ENCODE results near the gene ENTPD7. TPM values are rescaled to one million over a fixed set of nuclear protein-coding genes. Genes with fewer than 3 reads are reported as not detected.

ENTPD7 gene
- total and polyA plus RNA-seq, 2 of the 8 experiments (the other 6 are each of a cell fraction or from before 2014, with no cell fraction given) = 5.0 to 15.6 TPM

DNA sequence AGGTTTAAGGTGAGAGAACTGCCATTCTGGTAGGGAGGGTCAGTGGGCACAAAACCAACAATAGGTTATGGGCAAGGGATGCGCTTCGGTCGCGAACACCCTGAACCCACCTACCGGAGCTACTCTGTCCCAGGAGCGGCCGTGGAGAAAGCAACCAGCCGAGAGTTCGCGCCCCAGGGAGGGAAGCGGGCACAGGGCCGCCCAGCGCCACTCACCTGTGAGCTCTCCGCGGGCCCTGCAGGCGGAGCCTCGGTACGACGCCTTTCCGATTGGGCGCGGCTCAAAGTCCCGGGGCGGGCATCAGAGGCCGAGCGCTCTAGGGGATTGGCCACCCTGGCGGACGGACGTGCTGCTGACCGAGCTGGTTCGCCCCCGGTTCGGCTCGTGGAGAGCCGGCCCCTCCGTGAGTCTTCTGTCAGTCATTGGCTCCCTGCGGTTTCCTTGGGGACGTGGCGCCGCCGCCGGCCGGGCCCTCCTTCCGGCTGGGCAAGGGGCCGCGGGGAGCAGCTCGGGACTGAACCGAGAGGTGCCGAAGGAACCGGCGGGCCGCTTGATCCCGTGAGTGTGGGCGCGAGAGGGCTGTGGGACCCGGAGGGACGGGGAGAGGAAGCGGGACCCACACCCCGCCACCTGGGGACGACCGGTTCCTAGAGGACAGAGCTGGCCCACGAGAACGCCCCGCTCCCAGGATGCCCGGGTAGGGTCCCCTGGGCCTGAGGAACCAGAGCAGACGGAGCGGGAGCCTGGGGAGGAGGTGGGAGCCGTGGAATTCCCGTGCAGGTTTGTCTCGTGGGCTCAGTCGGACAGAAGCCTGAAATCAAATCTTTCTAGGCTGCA lies at the start of gene ENTPD7 (continued):
- no peak for TF ChIP-seq SIRT6 (IDR thresholded peaks at IDR 0.05; ENCODE audit: low read length)
- no peak for TF ChIP-seq EGR1 (IDR thresholded peaks at IDR 0.05; ENCODE audit: borderline replicate concordance, low read depth, low read length)
- peak; percentile 83 for TF ChIP-seq PHF8 (conservative IDR thresholded peaks at IDR 0.05; ENCODE audit: low read depth, low read length)
- TF ChIP-seq CEBPB (IDR thresholded peaks at IDR 0.05; ENCODE audit: low read depth, low read length) = no peak
- no peak for TF ChIP-seq CHD2 (IDR thresholded peaks at IDR 0.05; ENCODE audit: low read length)
- peak; percentile 58; the same call in 1 of the 2 replicates for TF ChIP-seq SP1 (IDR thresholded peaks at IDR 0.05; ENCODE audit: low read depth, low read length)
- no peak for TF ChIP-seq HDAC2 (IDR thresholded peaks at IDR 0.05; ENCODE audit: borderline replicate concordance in 1 of 2, low read depth in 2 of 2, low read length in 2 of 2)
- TF ChIP-seq POLR2AphosphoS5 (IDR thresholded peaks at IDR 0.05; ENCODE audit: low read depth, low read length) = no peak
- no peak for TF ChIP-seq KDM5A (IDR thresholded peaks at IDR 0.05; ENCODE audit: low read length)
- no peak for TF ChIP-seq ZNF274 (IDR thresholded peaks at IDR 0.05; ENCODE audit: borderline replicate concordance, extremely low read depth, low read length)
- no peak for TF ChIP-seq MAFK (IDR thresholded peaks at IDR 0.05; ENCODE audit: low read depth, low read length)
- TF ChIP-seq, protein P1, sequence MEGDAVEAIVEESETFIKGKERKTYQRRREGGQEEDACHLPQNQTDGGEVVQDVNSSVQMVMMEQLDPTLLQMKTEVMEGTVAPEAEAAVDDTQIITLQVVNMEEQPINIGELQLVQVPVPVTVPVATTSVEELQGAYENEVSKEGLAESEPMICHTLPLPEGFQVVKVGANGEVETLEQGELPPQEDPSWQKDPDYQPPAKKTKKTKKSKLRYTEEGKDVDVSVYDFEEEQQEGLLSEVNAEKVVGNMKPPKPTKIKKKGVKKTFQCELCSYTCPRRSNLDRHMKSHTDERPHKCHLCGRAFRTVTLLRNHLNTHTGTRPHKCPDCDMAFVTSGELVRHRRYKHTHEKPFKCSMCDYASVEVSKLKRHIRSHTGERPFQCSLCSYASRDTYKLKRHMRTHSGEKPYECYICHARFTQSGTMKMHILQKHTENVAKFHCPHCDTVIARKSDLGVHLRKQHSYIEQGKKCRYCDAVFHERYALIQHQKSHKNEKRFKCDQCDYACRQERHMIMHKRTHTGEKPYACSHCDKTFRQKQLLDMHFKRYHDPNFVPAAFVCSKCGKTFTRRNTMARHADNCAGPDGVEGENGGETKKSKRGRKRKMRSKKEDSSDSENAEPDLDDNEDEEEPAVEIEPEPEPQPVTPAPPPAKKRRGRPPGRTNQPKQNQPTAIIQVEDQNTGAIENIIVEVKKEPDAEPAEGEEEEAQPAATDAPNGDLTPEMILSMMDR (IDR thresholded peaks at IDR 0.05; ENCODE audit: control extremely low read depth in 1 of 3, insufficient read depth in 1 of 3, low read depth in 1 of 3, low read length in 3 of 3) = no peak
- no peak for TF ChIP-seq SUZ12 (IDR thresholded peaks at IDR 0.05; ENCODE audit: low read length)
- no peak for TF ChIP-seq RXRA (IDR thresholded peaks at IDR 0.05; ENCODE audit: insufficient read depth, low read depth, low read length)
- no peak for TF ChIP-seq JUND (IDR thresholded peaks at IDR 0.05; ENCODE audit: low read length)
- no peak for TF ChIP-seq CREB1 (IDR thresholded peaks at IDR 0.05)
- no peak for TF ChIP-seq NANOG (IDR thresholded peaks at IDR 0.05; ENCODE audit: insufficient read depth, low read depth, low read length, poor library complexity, severe bottlenecking)
- no peak for TF ChIP-seq EP300 (IDR thresholded peaks at IDR 0.05; ENCODE audit: borderline replicate concordance in 1 of 2, low read depth in 2 of 2, low read length in 2 of 2)
- TF ChIP-seq CBX8 (IDR thresholded peaks at IDR 0.05; ENCODE audit: borderline replicate concordance, low read depth, low read length) = no peak
- TF ChIP-seq SAP30 (IDR thresholded peaks at IDR 0.05; ENCODE audit: insufficient read depth, insufficient replicate concordance, low read length) = peak; percentile 68
- TF ChIP-seq TEAD4 (IDR thresholded peaks at IDR 0.05; ENCODE audit: low read depth, low read length) = no peak
